Endometrial microvascular endothelial cells (primary cell): Measurements from ENCODE around the gene RIN1. TPM values are rescaled to one million over a fixed set of nuclear protein-coding genes. Genes with fewer than 3 reads are reported as not detected.
"Not testable (repeated sequence)": the region's sequence is repeated elsewhere in the genome, so short reads cannot be mapped to it uniquely, and the experiment has no call there.

Experiments used
- in situ Hi-C: cut with HindIII; loops from 2 replicates; pipeline ENCODE4 v1.10.0; 2017; ENCODE audit warnings: low sequenced_read_pairs, low pct_unique_long_range_greater_than_20kb; ENCODE audit errors: inconsistent ontology term
- total RNA-seq: library from RNA; depleted of rRNA; stranded (reverse); fragments of >200 nt; gene quantifications from one replicate; pipeline ENCODE4 v1.2.3, GENCODE V29; 2015; ENCODE audit errors: inconsistent ontology term

Gene RIN1
- 15.5 TPM for total RNA-seq

GRCh38 chr11:66336234-66337102 lies at the start of gene RIN1:
RIN1 (minus strand) TSS chr11:66336434; CDS start chr11:66336402, 32 bp downstream.
- in situ Hi-C loops = no loop called here

GRCh38 chr11:66384316-66384715 lies 48.1 kb upstream of the RIN1 start:
- in situ Hi-C loops = not testable (repeated sequence)

- in situ Hi-C loops = not testable (repeated sequence)
These were observed 44.0 kb upstream of the RIN1 start for GRCh38 chr11:66380264-66380663.

- in situ Hi-C loops = not testable (repeated sequence)
These were observed 37.6 kb upstream of the RIN1 start for GRCh38 chr11:66373690-66374287.

- in situ Hi-C loops = no loop called here
These were observed 37.0 kb upstream of the RIN1 start for GRCh38 chr11:66373265-66373664.

GRCh38 chr11:66371627-66372415 lies 35.6 kb upstream of the RIN1 start, which contains the start of gene SLC29A2:
SLC29A2 (minus strand) TSS chr11:66371760; CDS start chr11:66371591, 169 bp downstream.
- in situ Hi-C loops = no loop called here

GRCh38 chr11:66369073-66369894 lies 33.0 kb upstream of the RIN1 start:
- in situ Hi-C loops = no loop called here

- in situ Hi-C loops = no loop called here
These were observed 32.2 kb upstream of the RIN1 start for GRCh38 chr11:66368484-66368883.

GRCh38 chr11:66367561-66368312 lies 31.5 kb upstream of the RIN1 start:
- in situ Hi-C loops = no loop called here

GRCh38 chr11:66366844-66367477 lies 30.7 kb upstream of the RIN1 start:
- in situ Hi-C loops = no loop called here

GRCh38 chr11:66365711-66366619 lies 29.7 kb upstream of the RIN1 start:
- in situ Hi-C loops = no loop called here

- in situ Hi-C loops = no loop called here
These were observed 28.9 kb upstream of the RIN1 start for GRCh38 chr11:66365166-66365565.

GRCh38 chr11:66363805-66364535 lies 27.7 kb upstream of the RIN1 start:
- in situ Hi-C loops = no loop called here

GRCh38 chr11:66363187-66363601 lies 27.0 kb upstream of the RIN1 start:
- in situ Hi-C loops = no loop called here

- in situ Hi-C loops = no loop called here
These were observed 26.4 kb upstream of the RIN1 start for GRCh38 chr11:66362481-66363147.
